Measurements from ENCODE around the gene MLLT3.

MLLT3 gene

DNA sequence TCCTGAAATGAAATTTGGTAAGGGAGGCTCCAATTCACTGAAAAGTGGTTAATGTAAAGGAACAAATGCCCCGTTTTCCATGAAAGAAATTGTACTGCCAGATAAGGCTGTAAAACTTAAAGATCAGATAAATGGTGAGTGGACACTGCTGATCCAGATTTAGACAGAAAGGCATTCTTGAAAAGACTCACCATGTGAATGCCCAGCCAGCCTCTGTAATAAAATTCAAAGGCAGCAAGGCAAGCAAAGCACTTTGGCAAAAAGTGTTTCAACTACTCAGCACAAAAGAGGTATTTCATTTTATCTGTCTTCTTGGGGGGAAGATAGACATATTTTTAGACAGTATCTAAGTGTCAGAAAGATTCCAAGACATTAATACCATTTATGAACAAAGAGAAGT lies 133.6 kb downstream of the MLLT3 start:
- in situ Hi-C loops (cut with HindIII; ENCODE audit: low sequenced_read_pairs) = no loop called here

DNA sequence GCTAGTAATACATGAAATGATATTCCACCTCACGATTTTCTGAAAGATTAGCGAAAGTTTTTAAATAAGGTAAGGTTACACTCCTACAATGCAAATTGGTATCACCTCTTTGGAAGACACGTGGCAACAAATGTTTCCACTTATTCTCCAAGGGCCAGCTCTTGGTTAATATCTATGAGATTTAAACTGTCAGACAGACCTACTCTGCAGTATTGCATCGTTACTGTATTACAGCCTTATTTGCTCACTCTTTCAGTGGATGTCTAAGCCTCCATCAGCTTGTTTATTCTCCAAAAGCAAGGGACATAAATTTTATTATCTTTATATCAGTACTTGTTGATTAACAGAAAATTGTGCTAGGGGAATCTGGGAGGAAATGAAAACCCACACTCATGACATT lies 135.7 kb downstream of the MLLT3 start:
- in situ Hi-C loops (cut with HindIII; ENCODE audit: low sequenced_read_pairs) = no loop called here

DNA sequence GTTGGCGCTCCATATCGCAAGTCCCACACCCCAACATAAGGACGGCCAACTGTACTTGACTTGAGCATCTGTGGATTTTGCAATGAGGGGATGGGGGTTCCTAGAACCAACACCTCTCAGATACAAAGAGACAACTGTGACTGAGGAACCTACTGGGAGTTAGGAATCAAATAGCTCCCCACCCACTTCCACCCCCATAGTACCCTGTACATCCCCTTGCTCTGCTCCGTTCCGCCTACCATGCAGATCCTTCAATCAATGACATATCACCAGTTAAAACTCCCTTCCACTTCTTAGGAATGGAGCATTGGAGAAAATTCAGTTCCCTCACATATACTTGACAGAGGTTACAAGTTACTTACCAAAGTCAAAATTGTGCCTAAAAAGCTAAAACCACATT lies 140.9 kb downstream of the MLLT3 start:
- in situ Hi-C loops (cut with HindIII; ENCODE audit: low sequenced_read_pairs) = no loop called here

DNA sequence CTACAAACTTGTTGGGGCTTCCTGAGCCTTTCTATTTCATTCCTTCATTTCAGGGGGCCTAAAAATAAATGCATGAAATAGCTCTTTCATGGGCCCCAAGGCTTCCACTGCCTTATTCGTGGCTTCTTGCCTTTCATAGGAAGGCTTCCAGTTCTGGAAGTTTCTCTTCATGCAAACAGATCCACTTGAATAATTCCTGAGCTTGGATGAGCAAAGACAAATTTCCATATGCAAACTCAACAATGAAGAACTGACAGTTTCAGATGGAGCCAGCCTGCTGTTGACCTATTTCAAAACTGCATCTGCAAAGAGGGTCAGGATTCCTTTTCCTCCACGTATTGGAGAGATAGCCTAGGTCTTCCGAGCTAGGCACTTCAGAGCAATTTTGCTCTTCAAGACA lies 142.1 kb downstream of the MLLT3 start:
- in situ Hi-C loops (cut with HindIII; ENCODE audit: low sequenced_read_pairs) = no loop called here

DNA sequence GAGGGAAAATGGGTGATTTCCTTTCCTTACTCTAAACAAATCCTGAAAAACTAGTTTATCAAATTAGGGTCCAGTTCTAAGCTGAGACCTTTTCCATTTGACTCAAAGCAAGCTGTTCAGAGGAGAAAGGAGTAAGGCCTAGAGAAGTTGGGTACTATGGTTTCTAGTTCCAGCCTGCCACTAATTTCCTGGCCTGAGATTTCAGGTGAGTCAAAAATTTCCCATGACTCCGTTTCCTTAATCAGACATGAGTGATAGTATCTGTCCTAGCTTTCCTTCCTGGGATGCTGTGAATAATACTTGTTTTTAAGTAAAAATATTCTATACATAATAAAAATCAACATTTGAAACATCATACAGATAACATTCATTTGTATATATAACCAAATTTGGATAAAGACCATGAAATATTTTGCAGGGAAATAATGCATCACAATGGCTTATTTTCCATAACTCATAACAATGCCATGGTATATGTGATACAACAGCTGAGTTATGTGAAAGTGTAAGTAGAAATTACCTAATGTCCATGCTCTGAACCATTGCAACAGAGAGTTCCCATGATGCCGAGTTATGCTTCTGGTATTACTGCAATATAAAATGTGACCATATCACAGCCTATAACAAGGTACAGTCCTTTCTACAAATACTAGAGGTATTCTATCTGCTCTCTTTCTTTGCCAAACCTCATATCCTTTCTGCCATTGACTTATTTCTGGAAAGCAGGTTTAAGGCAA lies 142.7 kb downstream of the MLLT3 start:
- in situ Hi-C loops (cut with HindIII; ENCODE audit: low sequenced_read_pairs) = no loop called here

DNA sequence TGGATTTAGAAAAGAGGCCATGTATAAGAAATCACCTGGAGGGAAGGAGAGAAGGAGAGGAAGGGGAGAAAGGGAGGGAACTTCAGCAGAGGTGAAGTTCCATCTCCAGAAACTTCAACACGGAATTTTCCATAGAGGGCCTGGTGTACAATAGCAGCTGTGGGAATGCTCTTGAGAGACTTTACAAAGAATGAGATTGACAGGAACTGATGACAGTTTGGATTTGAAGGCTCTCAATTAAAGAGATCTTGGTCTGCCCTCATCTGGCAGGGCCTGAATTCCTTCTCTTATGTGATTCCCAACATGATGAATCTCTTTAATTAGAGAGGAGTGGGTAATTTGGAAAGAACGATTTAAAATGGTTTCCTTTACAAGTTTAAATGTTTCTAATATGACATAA lies 143.5 kb downstream of the MLLT3 start:
- in situ Hi-C loops (cut with HindIII; ENCODE audit: low sequenced_read_pairs) = no loop called here

DNA sequence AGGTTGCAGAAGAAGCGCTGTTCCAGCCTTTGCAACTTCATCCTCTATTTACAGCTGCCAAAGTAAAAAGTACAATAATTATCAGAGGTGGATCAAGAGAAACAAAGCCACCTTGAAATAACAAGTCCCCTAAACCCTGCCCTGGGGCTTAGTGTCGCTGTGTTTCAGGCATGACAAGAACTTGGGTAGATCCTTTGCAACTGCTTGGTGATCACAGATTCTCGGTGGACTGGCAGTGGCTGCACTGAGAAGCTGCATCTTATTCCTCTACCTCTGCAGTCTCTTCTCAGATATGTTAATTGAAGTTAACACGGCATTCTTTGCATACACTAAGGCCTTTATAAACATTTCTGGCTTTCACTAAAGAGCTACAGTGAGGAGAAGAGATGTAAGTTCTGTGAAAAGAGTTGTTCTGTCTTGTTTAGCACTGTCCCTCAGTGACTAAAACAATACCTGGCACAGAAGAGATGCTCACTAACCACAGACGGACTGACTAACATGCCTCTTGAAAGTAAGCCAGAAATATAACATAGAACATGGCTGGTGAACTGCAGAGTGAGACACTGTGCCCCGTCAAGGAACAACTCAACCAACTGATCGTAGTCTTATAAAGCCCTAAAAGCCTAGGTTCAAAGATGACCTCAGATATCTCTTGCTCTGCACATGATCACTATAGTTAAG lies 144.2 kb downstream of the MLLT3 start:
- in situ Hi-C loops (cut with HindIII; ENCODE audit: low sequenced_read_pairs) = no loop called here

DNA sequence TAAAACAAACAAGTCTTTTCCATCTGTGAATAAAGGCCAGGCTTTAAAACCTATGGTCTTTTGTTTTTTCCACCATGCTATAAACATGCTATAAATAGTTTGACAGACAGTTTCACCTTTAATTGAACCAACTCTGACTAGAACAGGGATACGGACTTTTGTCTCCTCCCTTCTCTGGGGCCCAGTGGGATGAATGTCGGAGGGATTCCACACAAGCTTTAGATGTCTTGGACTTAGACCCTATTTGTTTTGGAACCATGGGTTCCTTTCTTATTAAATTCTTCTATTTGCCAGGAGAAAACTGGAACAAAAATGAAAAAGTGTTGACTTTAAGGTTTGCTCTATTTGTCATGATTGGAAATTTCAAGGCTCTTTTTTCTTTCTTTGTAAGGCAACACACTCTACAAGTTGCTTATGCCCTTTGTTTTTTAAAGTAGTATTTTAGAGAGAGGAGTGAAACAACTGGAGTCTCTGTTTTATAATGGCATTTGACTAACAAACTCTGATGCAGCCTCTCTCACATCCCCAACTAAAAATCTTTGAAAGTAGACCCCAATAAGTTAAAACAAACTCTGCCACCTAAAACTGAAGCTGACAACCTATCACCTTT lies 145.3 kb downstream of the MLLT3 start:
- in situ Hi-C loops (cut with HindIII; ENCODE audit: low sequenced_read_pairs) = no loop called here

DNA sequence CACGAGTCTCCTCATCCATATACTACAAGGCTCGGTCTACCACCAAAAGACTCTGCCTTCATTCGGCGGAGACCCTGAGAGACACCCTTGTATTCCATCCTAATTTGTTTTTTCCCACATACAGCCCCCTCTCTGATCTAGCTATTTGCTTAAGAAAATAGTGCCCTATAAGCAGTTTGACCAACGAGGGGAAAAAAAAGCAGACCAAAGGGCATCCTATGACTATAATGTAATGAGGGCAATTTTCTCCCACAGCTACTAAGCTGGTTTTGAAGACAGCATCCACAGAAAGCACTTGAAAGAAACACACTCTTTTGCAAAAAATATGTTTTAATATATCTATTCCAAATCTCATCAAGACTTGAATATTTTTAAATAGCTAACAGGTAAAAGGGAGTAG lies 147.8 kb downstream of the MLLT3 start:
- in situ Hi-C loops (cut with HindIII; ENCODE audit: low sequenced_read_pairs) = no loop called here

DNA sequence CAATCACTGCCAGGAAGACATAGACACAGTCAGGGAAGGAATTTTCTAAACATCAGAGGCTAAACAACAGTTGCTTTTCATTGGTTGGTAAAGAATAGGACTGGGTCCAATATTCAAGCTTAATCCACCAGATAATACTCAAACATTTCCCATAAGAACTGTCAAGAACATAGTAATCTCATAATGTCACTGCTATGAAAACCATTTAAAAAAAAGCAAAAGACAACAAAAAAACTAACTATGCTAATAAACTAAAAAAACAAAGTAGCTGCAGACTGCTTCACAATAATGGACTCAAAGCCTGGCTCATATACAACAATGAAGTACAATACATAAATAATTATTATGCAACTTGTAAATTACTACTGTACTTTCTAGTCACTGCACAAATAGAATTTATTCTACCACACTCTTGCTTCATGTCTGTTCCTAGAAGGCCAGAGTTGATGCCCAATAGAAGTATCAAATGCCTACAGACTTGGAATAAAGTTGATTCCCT lies 148.7 kb downstream of the MLLT3 start:
- in situ Hi-C loops (cut with HindIII; ENCODE audit: low sequenced_read_pairs) = no loop called here

DNA sequence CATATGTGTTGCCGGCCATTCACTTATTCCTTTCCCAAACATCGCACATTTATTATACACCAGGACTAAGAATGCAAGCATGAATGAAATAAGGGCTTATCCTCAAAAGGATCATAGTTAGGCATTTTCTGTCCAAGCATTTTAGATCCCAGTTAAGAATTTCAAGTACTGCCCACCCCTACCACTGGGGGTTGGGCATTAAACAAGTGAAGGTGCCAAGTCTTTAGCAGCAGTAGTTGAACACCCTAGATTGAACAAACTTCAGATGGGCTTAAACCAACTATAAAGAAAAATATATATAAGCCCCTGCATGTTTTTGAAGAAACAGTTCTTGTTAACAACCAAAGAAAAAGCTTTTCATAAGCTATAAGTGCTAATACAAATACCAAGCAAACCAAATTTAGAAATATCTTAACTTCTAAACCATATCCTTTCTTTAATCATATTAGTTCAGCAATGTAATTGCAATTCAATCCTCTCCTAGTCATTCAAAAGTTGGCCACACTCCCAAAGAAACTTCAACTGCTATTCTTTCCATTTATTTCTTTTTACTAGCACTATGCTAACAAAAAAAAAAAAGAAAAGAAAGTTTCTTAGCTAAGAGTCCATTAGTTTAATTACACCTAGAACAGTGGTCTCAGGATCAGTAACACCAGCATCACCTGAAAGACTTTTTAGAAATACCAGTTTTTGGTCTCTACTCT lies 149.8 kb downstream of the MLLT3 start:
- in situ Hi-C loops (cut with HindIII; ENCODE audit: low sequenced_read_pairs) = no loop called here

DNA sequence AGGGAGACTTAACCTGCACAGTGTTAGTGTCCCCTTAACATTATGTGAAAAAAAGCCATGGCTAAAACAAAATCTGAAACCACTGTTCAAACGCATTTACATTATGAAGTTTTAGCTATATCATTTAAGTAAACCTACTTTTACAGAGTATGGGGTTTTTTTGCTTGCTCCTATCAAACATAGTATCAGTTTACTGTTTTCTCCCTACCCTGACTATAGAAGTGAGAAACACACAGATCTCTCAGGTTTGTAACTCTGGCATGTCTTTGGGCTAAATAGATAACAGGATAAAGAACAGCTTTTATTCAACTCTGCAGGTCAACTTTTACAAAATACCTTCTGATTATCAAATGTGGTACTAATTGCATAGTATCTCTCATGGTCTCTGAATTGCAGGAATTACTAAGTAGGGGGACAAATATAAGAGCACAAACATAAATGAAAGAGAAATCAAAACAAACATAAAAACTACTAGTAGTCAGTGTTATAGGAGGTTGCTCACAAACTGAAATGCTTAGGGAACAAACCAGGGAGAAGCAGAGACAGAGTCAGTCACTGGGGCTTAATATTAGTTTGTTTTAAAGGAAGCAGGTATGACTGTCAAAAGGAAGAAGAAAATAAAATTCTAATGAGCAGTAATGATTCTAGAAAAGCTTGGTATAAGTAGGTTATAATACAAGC lies 155.8 kb downstream of the MLLT3 start:
- in situ Hi-C loops (cut with HindIII; ENCODE audit: low sequenced_read_pairs) = no loop called here

DNA sequence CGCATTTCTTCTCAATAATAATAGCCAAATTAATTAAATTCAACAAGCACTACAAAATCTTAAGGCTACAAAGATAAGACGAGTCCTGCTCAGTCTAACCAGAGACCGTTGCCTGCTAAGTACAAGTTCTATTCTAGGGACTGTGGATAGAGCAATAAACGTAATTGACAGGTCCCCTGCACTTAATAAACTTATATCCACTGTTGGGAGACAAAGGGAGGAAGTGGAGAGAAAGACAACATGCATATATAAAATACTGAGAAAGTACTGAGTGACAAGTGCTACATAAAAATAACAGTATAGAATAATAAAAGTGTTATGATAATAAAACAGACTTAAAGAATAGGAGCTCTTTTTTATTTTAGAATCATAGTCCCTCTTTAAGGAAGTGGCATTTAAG lies 158.1 kb downstream of the MLLT3 start:
- in situ Hi-C loops (cut with HindIII; ENCODE audit: low sequenced_read_pairs) = no loop called here

DNA sequence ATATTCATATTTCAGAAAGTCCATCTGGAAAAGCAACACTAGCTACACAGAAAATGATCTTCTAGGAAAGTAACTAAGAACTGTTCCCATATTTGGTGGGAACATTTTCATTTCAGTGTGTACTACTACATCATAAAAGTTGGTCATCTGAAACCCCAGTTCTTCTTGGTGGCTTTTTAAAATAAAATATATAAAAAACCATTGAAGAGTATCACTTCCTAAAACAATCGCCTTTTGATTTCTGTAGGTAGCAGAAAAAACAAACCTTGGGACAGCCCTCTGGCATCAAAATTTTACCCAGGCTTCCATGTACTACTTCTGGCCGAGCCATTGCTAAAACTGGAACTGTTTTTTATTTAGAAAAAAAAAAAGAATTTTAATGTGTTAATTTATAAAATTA lies 158.5 kb downstream of the MLLT3 start:
- in situ Hi-C loops (cut with HindIII; ENCODE audit: low sequenced_read_pairs) = no loop called here

DNA sequence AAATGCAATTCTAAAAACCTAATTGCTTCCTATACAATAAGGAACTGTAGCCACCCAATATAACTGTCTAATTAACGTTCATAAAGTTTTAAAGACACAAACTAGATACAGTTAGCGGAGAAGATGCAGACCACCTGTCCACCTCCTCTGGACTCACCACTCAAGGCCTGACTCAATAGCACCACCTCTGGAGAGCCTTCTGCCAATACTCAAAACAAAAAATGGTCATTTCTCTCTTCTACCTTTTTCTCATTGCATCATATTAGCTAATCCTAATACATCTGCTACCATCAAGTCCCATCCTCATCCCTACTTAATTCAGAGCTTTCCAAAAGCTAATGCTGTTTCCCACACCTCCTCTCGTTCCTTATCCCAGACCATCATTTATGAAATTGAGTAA lies 159.9 kb downstream of the MLLT3 start:
- in situ Hi-C loops (cut with HindIII; ENCODE audit: low sequenced_read_pairs) = no loop called here

DNA sequence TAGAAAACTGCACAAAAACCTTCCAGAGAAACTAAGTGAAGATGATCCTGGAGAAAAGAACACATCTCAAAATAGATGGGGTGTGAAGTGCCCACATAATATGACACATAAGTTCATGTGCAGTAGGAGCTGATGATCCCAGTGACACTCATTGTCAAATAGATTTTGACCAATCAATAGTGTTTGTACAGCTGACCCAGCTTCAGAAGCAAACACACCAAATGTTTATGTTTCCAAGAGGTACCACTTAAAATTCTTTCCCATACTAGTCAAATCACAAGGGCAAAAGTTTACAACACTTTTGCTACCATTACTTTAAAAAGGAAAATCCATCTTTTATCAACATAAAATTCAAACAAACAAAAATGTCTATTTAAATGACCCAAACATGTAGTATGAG lies 175.0 kb downstream of the MLLT3 start:
- in situ Hi-C loops (cut with HindIII; ENCODE audit: low sequenced_read_pairs) = no loop called here

DNA sequence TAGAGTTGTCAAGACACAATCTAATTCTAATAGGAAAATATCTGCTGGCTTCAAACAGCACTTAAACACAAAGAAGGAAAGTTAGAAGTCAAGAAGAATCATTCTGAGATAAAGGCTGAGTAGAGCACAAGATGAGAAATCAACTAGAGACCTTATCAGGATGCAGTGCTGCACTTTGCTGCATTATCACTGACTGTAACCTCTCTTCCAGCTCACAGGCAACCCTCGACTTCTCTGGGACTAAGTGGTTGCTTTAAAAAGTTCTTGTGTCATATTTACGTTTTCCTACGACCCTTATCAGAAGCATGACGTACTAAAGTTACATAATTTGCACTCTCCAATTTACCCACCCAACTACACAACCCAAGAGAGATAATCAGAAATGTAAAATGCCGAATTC lies 176.1 kb downstream of the MLLT3 start:
- in situ Hi-C loops (cut with HindIII; ENCODE audit: low sequenced_read_pairs) = no loop called here

DNA sequence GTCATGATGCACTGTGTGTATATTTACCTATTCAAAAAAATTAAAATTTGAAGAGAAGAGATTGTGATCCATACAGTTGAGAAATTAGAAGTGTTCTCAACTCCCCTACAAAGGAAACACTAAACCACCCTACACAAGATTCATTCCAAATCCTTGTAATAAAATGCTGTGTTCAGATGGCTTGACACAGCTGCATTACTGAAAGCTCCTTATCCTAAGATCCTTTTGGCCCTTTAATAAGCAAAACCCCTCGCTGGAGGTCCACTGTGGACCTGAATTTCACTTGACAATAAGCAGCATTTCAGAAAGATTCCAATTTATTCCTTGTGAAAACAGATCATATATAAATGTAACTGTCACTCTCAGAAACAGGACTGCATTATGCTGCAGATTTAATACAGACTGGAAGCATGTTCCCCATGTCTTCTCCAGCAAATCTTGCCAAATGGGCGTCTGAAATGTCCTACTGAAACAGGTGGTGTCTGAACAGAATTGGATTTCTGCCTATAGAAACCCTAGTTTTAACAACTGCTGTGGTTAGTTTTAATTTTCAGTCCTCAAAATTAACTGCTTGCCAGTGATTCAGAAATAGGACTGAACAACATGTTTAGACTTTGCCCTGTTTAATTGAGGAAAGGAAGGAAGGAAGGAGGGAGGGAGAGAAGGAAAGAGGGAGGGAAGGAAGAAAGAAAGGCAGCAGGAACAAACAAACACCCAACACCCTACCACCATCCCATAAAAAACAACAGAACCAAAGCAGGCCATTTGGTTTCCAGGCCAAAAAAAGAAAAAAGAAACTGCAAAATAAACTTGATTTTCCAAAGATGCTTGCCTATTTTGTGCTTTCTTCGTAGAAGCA lies 179.6 kb downstream of the MLLT3 start:
- in situ Hi-C loops (cut with HindIII; ENCODE audit: low sequenced_read_pairs) = no loop called here

DNA sequence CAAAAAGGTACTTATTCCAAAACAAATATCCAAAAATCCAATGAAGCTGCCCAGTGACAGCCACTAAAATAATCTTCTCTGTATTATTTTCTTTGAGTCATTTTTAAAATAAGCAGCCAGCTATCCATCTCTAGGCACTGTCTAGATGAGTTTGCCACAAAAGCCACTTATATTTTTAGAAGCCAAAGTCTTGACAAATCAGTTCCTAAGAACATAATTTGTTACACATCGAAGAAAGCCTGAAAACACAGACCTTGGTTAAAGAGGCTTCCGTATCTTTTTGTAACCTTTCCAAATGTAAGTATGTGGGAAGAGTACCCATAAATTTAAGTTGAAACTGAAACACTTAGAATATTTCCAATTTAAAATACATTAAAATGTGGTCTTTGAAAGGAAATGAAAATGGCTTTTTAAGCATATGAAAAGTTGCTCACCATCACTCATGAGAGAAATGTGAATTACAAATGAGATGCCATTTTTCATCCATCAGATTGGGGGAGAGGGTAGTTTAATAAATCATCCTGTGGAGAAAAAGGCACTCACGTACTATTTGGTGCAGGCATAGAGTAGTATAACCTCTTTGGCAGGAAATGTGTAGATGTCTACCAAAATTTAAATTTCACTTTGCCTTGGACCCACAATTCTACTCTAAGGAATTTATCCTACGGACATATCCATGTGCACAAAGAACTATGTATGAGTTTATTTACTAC lies 180.4 kb downstream of the MLLT3 start:
- in situ Hi-C loops (cut with HindIII; ENCODE audit: low sequenced_read_pairs) = no loop called here

All from endothelial cell of hepatic sinusoid (primary cell).